ENCODE measurements around the gene CUL1.

DNA sequence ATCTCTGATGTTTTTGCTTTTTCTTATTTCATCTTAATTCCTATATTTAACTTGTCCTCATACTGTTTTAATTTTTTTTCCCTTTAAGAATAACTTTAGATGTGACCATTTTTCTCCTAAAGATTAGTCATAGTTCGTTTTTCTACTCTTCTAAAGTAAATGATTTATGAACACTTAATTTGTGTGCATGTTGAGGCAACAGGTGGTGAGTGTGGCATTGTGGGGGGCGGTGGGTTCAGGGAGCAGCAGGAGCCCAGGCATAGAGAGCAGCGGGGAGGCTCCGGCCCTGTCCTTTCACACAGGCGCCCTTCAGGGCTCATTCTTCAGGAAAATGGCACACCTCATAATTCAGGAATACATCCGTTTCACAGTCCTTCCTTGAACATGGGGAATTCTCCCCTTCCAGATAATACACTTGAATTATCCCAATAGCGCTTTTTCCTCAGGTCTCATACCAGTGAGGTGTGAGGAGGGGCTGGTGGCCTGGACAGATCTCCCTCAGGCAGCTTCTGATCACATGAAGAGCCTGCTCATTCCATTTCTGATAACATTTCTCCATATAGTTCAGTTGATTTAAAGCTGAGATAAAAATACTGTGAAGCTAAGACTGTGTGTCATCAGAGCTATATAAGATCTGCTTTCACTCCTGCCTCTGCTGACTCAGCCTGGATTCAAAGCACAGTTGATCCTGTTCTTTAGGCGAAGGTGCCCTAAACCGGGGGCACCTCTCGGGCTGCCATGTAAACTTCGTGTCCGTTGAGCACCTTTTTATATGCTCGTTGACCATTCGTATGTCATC is 40.2 kb downstream of the CUL1 start:
- TF ChIP-seq, protein P1, sequence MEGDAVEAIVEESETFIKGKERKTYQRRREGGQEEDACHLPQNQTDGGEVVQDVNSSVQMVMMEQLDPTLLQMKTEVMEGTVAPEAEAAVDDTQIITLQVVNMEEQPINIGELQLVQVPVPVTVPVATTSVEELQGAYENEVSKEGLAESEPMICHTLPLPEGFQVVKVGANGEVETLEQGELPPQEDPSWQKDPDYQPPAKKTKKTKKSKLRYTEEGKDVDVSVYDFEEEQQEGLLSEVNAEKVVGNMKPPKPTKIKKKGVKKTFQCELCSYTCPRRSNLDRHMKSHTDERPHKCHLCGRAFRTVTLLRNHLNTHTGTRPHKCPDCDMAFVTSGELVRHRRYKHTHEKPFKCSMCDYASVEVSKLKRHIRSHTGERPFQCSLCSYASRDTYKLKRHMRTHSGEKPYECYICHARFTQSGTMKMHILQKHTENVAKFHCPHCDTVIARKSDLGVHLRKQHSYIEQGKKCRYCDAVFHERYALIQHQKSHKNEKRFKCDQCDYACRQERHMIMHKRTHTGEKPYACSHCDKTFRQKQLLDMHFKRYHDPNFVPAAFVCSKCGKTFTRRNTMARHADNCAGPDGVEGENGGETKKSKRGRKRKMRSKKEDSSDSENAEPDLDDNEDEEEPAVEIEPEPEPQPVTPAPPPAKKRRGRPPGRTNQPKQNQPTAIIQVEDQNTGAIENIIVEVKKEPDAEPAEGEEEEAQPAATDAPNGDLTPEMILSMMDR (IDR thresholded peaks at IDR 0.05) = no peak
- TF ChIP-seq POLR2AphosphoS5 (IDR thresholded peaks at IDR 0.05) = no peak
- no peak for TF ChIP-seq POLR2A (IDR thresholded peaks at IDR 0.05)
- no peak for TF ChIP-seq EP300 (IDR thresholded peaks at IDR 0.05)

Data from upper lobe of left lung (tissue), 4 donors.